H1 (cell line): Measurements from ENCODE around the gene PLEKHA4. TPM values are rescaled to one million over a fixed set of nuclear protein-coding genes. Genes with fewer than 3 reads are reported as not detected.

Source experiments
- CTCF ChIA-PET: fragments of 300-600 bp; sonication (Branson Sonifier 250); formaldehyde crosslinking; loops from one replicate; lab custom pipeline; 2021; ENCODE audit not compliant: partially characterized antibody; lab: Charles Lee
- POLR2A ChIA-PET: fragments of 300-600 bp; sonication (Branson Sonifier 250); formaldehyde crosslinking; loops from one replicate; lab custom pipeline; 2021; ENCODE audit warnings: inconsistent platforms; ENCODE audit not compliant: partially characterized antibody; lab: Charles Lee
- DNase-seq, 2 experiments: peaks; one replicate each; pipeline versions ENCODE4 v3.0.0 to v3.0.0-alpha.2; 2010 to 2022; ENCODE audit warnings: low spot score in 2 of 2, low read depth in 1 of 2, mixed read lengths in 1 of 2
- FAIRE-seq: peaks from 2 replicates; lab custom pipeline; 2011; peaks lifted over from hg19 to GRCh38; lab: Jason Lieb, UNC
- H2AFZ ChIP-seq: 2 replicates; pipeline ENCODE4 v1.8.1; 2012; ENCODE audit warnings: low read length, inconsistent platforms
- H2AK5ac ChIP-seq: 2 replicates; pipeline ENCODE4 v1.6.1; 2013; ENCODE audit warnings: low read depth, low read length
- H2BK120ac ChIP-seq: replicated peaks from 2 replicates; pipeline ENCODE3; 2013; ENCODE audit warnings: low read depth, low read length, inconsistent platforms
- H2BK12ac ChIP-seq: 2 replicates; pipeline ENCODE4 v1.6.1; 2013; ENCODE audit warnings: low read depth, low read length
- H2BK15ac ChIP-seq: 2 replicates; pipeline ENCODE4 v1.6.1; 2013; ENCODE audit warnings: low read length
- H2BK20ac ChIP-seq: 2 replicates; pipeline ENCODE4 v1.6.1; 2013; ENCODE audit warnings: low read length
- H2BK5ac ChIP-seq: 2 replicates; pipeline ENCODE4 v1.6.1; 2013; ENCODE audit warnings: low read depth, low read length
- H3K14ac ChIP-seq: 2 replicates; pipeline ENCODE4 v1.6.1; 2013; ENCODE audit warnings: inconsistent platforms; ENCODE audit not compliant: insufficient read length
- H3K18ac ChIP-seq: 2 replicates; pipeline ENCODE4 v1.6.1; 2013; ENCODE audit warnings: low read length; ENCODE audit errors: extremely low read depth
- H3K23ac ChIP-seq: 2 replicates; pipeline ENCODE4 v1.6.1; 2013; ENCODE audit warnings: inconsistent platforms; ENCODE audit not compliant: insufficient read length
- H3K23me2 ChIP-seq: 2 replicates; pipeline ENCODE4 v1.6.1; 2013; ENCODE audit warnings: low read depth, low read length
- H3K27ac ChIP-seq: 2 replicates; pipeline ENCODE4 v1.6.1; 2011; ENCODE audit warnings: low read depth, low read length, inconsistent platforms
- H3K27me3 ChIP-seq, 4 experiments: replicated peaks in 1 of 4; 1 replicate in 1 of 4; 2 replicates in 3 of 4; pipeline versions ENCODE4 v1.6.1 to v1.8.1; 2011 to 2013; ENCODE audit warnings: low read length in 3 of 4, mild to moderate bottlenecking in 3 of 4, inconsistent platforms in 2 of 4, mixed read lengths in 2 of 4, moderate library complexity in 1 of 4; ENCODE audit not compliant: control insufficient read depth in 3 of 4, insufficient read depth in 3 of 4; ENCODE audit errors: extremely low read depth in 1 of 4
- H3K36me3 ChIP-seq, 4 experiments: 2 replicates each; pipeline versions ENCODE4 v1.6.1 to v1.8.1; 2011 to 2013; ENCODE audit warnings: mild to moderate bottlenecking in 4 of 4, low read length in 3 of 4, moderate library complexity in 2 of 4, control low read depth in 1 of 4, inconsistent platforms in 1 of 4; ENCODE audit not compliant: insufficient read depth in 4 of 4, control insufficient read depth in 2 of 4
- H3K4ac ChIP-seq: replicated peaks from 2 replicates; pipeline ENCODE3; 2013; ENCODE audit warnings: low read length, low read depth, mixed read lengths, inconsistent platforms; ENCODE audit not compliant: insufficient read length
- H3K4me1 ChIP-seq, 4 experiments: replicated peaks in 1 of 4; 1 replicate in 1 of 4; 2 replicates in 3 of 4; pipeline versions ENCODE4 v1.6.1 to v1.8.1; 2011 to 2013; ENCODE audit warnings: low read length in 3 of 4, inconsistent platforms in 2 of 4, mixed read lengths in 1 of 4; ENCODE audit not compliant: insufficient read depth in 4 of 4, control insufficient read depth in 3 of 4
- H3K4me2 ChIP-seq, 2 experiments: 2 replicates each; pipeline versions ENCODE4 v1.6.1 to v1.8.1; 2011 to 2013; ENCODE audit warnings: low read depth in 2 of 2, low read length in 2 of 2, control low read depth in 1 of 2, inconsistent platforms in 1 of 2, mild to moderate bottlenecking in 1 of 2; ENCODE audit not compliant: insufficient read depth in 1 of 2
- H3K4me3 ChIP-seq, 4 experiments: fragments of 200-600, 300-600 bp in 1 of 4; sonication (generic), shearing (Covaris generic), sonication (Bioruptor Twin) in 1 of 4; 2 replicates each; pipeline versions ENCODE4 v1.5.1 to v1.8.1; 2011 to 2016; ENCODE audit warnings: low read length in 4 of 4, low read depth in 3 of 4, control low read depth in 2 of 4, inconsistent platforms in 2 of 4, mild to moderate bottlenecking in 2 of 4, mixed read lengths in 1 of 4, moderate library complexity in 1 of 4; ENCODE audit not compliant: insufficient read depth in 2 of 4; ENCODE audit errors: extremely low read depth in 1 of 4
- H3K56ac ChIP-seq: replicated peaks from 2 replicates; pipeline ENCODE3; 2013; ENCODE audit warnings: low read depth, mild to moderate bottlenecking, mixed read lengths, low read length, inconsistent platforms; ENCODE audit not compliant: insufficient read length
- H3K79me1 ChIP-seq: 2 replicates; pipeline ENCODE4 v1.6.1; 2013; ENCODE audit warnings: low read depth, low read length, control low read depth
- H3K79me2 ChIP-seq, 2 experiments: 2 replicates each; pipeline versions ENCODE4 v1.6.1 to v1.8.1; 2012 to 2013; ENCODE audit warnings: low read length in 2 of 2, mild to moderate bottlenecking in 2 of 2, inconsistent platforms in 1 of 2; ENCODE audit not compliant: insufficient read depth in 2 of 2, control insufficient read depth in 1 of 2
- H3K9ac ChIP-seq, 4 experiments: replicated peaks in 1 of 4; 1 replicate in 1 of 4; 2 replicates in 3 of 4; pipeline versions ENCODE4 v1.6.1 to v1.8.1; 2011 to 2013; ENCODE audit warnings: low read depth in 3 of 4, low read length in 3 of 4, control low read depth in 2 of 4, mild to moderate bottlenecking in 2 of 4, moderate library complexity in 2 of 4, inconsistent platforms in 1 of 4; ENCODE audit errors: extremely low read depth in 1 of 4
- H3K9me3 ChIP-seq, 2 experiments: 2 replicates each; pipeline versions ENCODE4 v1.6.1 to v1.8.1; 2012 to 2013; ENCODE audit warnings: mild to moderate bottlenecking in 2 of 2, moderate library complexity in 2 of 2, control low read depth in 1 of 2, inconsistent platforms in 1 of 2, low read depth in 1 of 2, low read length in 1 of 2, mixed read lengths in 1 of 2; ENCODE audit not compliant: insufficient read depth in 2 of 2
- H4K20me1 ChIP-seq, 2 experiments: replicated peaks in 1 of 2; 2 replicates each; pipeline versions ENCODE3 to v1.8.1; 2011 to 2013; ENCODE audit warnings: inconsistent platforms in 2 of 2, low read length in 2 of 2, mild to moderate bottlenecking in 1 of 2; ENCODE audit not compliant: insufficient read depth in 2 of 2, control insufficient read depth in 1 of 2
- H4K5ac ChIP-seq: 2 replicates; pipeline ENCODE4 v1.6.1; 2013; ENCODE audit warnings: low read length, low read depth, mixed read lengths, inconsistent platforms; ENCODE audit not compliant: insufficient read length
- H4K8ac ChIP-seq: 2 replicates; pipeline ENCODE4 v1.8.0; 2013; ENCODE audit warnings: mild to moderate bottlenecking, moderate library complexity, low read length, inconsistent platforms; ENCODE audit not compliant: insufficient read depth; ENCODE audit errors: extremely low read depth
- H4K91ac ChIP-seq: replicated peaks from 2 replicates; pipeline ENCODE3; 2013; ENCODE audit warnings: low read length, mixed read lengths, inconsistent platforms; ENCODE audit not compliant: insufficient read length
- ASH2L ChIP-seq: fragments of 200-600, 300-600 bp; sonication (generic); IDR thresholded peaks from one replicate; pipeline ENCODE4 v1.7.1; 2017; ENCODE audit warnings: low read length
- CREB1 ChIP-seq: IDR thresholded peaks from 2 replicates; pipeline ENCODE4 v1.6.1; 2012; ENCODE audit warnings: inconsistent platforms
- KDM5A ChIP-seq: fragments of 200-600 bp; IDR thresholded peaks from 2 replicates; pipeline ENCODE4 v1.7.1; 2012; ENCODE audit warnings: mild to moderate bottlenecking, low read length, inconsistent platforms, mixed read lengths
- POLR2A ChIP-seq, 2 experiments: IDR thresholded peaks; 1 replicate in 1 of 2; 2 replicates in 1 of 2; pipeline ENCODE4 v1.6.1; 2011; ENCODE audit warnings: low read depth in 2 of 2, low read length in 2 of 2, mild to moderate bottlenecking in 2 of 2; ENCODE audit errors: control extremely low read depth in 1 of 2
- POLR2AphosphoS5 ChIP-seq: IDR thresholded peaks from 2 replicates; pipeline ENCODE4 v1.6.1; 2011; ENCODE audit warnings: low read depth, low read length
- SP1 ChIP-seq: IDR thresholded peaks from 2 replicates; pipeline ENCODE4 v1.6.1; 2011; ENCODE audit warnings: low read depth, low read length
- SUZ12 ChIP-seq: fragments of 200-600 bp; sonication (generic); IDR thresholded peaks from 2 replicates; pipeline ENCODE4 v1.6.1; 2012; ENCODE audit warnings: mild to moderate bottlenecking, inconsistent platforms, low read length, moderate library complexity, mixed read lengths
- TBP ChIP-seq: IDR thresholded peaks from 2 replicates; pipeline ENCODE4 v1.6.1; 2011; ENCODE audit warnings: low read depth, low read length, improper control_type of control experiment
- WGBS, 2 experiments: shearing (Covaris generic) in 1 of 2; methylation state at CpG; one replicate each; pipeline versions ENCODE4 v1.1.6 to v1.1.7; 2013 to 2015; ENCODE audit warnings: low lambda C conversion rate in 2 of 2, mixed read lengths in 2 of 2, inconsistent platforms in 1 of 2, low coverage in 1 of 2, missing lambda C conversion rate in 1 of 2; ENCODE audit not compliant: insufficient replicate concordance in 2 of 2, insufficient coverage in 1 of 2, insufficient read length in 1 of 2; ENCODE audit errors: extremely low coverage in 1 of 2, missing lambda C conversion rate in 1 of 2; 5-methylcytosine and 5-hydroxymethylcytosine counted together
- polyA plus RNA-seq, 7 experiments: library from polyadenylated mRNA; depleted of rRNA in 3 of 7; stranded (reverse) in 5 of 7; unstranded in 2 of 7; fragments of >200 nt in 5 of 7; fragments of 200-250 nt in 2 of 7; gene quantifications; 1 replicate in 5 of 7; 2 replicates in 1 of 7; 4 replicates in 1 of 7; pipeline versions ENCODE4 v1.2.1 to v1.2.3, GENCODE V29; 2011 to 2013; ENCODE audit warnings: missing spikeins in 2 of 7, mixed read lengths in 2 of 7
- total RNA-seq: library from RNA; stranded (reverse); fragmentation: NEBNext Ultra II Directional; extraction: Animal tissue kit (Norgen Biotek cat#: 25700); gene quantifications from 2 replicates; pipeline ENCODE4 v1.2.1, GENCODE V29; 2021
- TF ChIP-seq, protein P1 (sequence below): IDR thresholded peaks from 2 replicates; pipeline ENCODE4 v1.6.1; 2012; ENCODE audit warnings: low read length, inconsistent platforms
- TF ChIP-seq, protein P2 (sequence below), 3 experiments: IDR thresholded peaks; 1 replicate in 2 of 3; 2 replicates in 1 of 3; pipeline versions ENCODE4 v1.5.1 to v1.6.1; 2011; ENCODE audit warnings: low read length in 3 of 3, mild to moderate bottlenecking in 3 of 3, inconsistent platforms in 2 of 3, low read depth in 1 of 3, moderate library complexity in 1 of 3; ENCODE audit not compliant: insufficient read depth in 1 of 3; ENCODE audit errors: control extremely low read depth in 1 of 3

PLEKHA4 gene
- total and polyA plus RNA-seq, 2 of the 8 experiments (the other 6 are each of a cell fraction or from before 2014, with no cell fraction given) = 8.2 to 18.0 TPM

DNA sequence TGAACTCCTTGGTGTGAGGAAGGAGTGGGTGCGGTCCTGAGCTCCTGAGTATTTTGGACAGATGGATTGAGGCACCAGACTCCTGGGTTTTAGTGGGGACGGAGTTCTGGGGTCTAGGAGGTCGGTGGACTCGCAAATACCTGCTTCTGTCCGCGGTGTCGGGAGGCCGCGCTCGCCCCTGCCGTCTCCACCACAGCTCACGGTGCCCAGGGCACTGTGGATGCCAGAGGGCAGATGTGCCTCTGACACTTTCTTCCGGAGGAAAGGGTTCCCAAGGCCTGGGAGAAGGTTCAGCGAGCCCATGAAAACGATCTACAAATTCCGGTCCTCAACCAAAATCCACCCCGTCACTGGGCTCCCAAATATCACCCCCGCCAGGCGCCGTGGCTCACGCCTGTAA, 26.8 kb upstream of the PLEKHA4 start:
- H2BK12ac ChIP-seq = 0 out of 2 replicates have a peak overlapping the region, but pooled peaks have one; percentile 60
- no peak overlapping the region for H2BK5ac ChIP-seq
- no peak overlapping the region for H2BK120ac ChIP-seq
- peak overlapping the region; percentile 11; the same call in 1 of the 2 replicates for H4K8ac ChIP-seq
- H3K79me1 ChIP-seq = no peaks in the 10 kb centered on the region
- no peaks in the 10 kb centered on the region for H3K27me3 ChIP-seq
- H3K36me3 ChIP-seq = no peaks in the 10 kb centered on the region
- H2AFZ ChIP-seq = no peak overlapping the region
- FAIRE-seq (no peak), DNase-seq (no peak)
- H2AK5ac ChIP-seq = no peak overlapping the region
- no peaks in the 10 kb centered on the region for H3K9me3 ChIP-seq
- no peak overlapping the region; the same call in 1 of the 2 replicates for H3K18ac ChIP-seq
- H3K27ac ChIP-seq = no peak overlapping the region
- no peak overlapping the region for H4K91ac ChIP-seq
- H4K20me1 ChIP-seq = peaks cover 0 to 1% of the 10 kb centered on the region in 2 experiments
- peaks cover 0 to 4% (median 0%) of the 10 kb centered on the region in 4 experiments; a peak in 2 of 7 replicates for H3K4me1 ChIP-seq
- peaks cover 3% of the 10 kb centered on the region; the same call in 1 of the 2 replicates for H3K23me2 ChIP-seq
- H3K23ac ChIP-seq = no peak overlapping the region
- peak overlapping the region; percentile 29; the same call in 1 of the 2 replicates for H2BK15ac ChIP-seq
- no peak overlapping the region for H3K56ac ChIP-seq
- H3K4me2 ChIP-seq = peak overlapping the region; percentile 59 to 70; a peak in 1 of 4 replicates
- WGBS, 2 experiments = 82% methylated on average over 20 of the region's 21 CpGs; no CpG with 5 or more reads in 1 of the 2 experiments
- ChIA-PET POLR2A (interaction anchor here (1.5 to 5.8 kb wide), 6 partner anchors 10 to 99 kb away, joined by 3 to 75 read pairs (median 8); partner anchors contain the start of genes FTL, PPP1R15A and RUVBL2), CTCF (interaction anchor here (0.6 to 1.4 kb wide), 8 partner anchors 10 to 100 kb away, joined by 3 to 4 read pairs (median 3); no protein-coding TSS in a partner anchor)
- no peak overlapping the region for H3K4ac ChIP-seq
- H3K14ac ChIP-seq = no peak overlapping the region
- peak overlapping the region in 1 of 4 experiments; percentile 69; a peak in 2 of 8 replicates for H3K4me3 ChIP-seq
- no peaks in the 10 kb centered on the region for H3K79me2 ChIP-seq
- H4K5ac ChIP-seq = no peak overlapping the region
- H3K9ac ChIP-seq = no peak overlapping the region
- no peak overlapping the region for H2BK20ac ChIP-seq
- no peak for TF ChIP-seq POLR2A (IDR thresholded peaks at IDR 0.05; ENCODE audit: control extremely low read depth in 1 of 2, low read depth in 2 of 2, low read length in 2 of 2)
- TF ChIP-seq SP1 = no peak
- TF ChIP-seq, protein P1, sequence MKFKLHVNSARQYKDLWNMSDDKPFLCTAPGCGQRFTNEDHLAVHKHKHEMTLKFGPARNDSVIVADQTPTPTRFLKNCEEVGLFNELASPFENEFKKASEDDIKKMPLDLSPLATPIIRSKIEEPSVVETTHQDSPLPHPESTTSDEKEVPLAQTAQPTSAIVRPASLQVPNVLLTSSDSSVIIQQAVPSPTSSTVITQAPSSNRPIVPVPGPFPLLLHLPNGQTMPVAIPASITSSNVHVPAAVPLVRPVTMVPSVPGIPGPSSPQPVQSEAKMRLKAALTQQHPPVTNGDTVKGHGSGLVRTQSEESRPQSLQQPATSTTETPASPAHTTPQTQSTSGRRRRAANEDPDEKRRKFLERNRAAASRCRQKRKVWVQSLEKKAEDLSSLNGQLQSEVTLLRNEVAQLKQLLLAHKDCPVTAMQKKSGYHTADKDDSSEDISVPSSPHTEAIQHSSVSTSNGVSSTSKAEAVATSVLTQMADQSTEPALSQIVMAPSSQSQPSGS = no peak
- no peak for TF ChIP-seq TBP
- TF ChIP-seq KDM5A = no peak
- TF ChIP-seq, protein P2, sequence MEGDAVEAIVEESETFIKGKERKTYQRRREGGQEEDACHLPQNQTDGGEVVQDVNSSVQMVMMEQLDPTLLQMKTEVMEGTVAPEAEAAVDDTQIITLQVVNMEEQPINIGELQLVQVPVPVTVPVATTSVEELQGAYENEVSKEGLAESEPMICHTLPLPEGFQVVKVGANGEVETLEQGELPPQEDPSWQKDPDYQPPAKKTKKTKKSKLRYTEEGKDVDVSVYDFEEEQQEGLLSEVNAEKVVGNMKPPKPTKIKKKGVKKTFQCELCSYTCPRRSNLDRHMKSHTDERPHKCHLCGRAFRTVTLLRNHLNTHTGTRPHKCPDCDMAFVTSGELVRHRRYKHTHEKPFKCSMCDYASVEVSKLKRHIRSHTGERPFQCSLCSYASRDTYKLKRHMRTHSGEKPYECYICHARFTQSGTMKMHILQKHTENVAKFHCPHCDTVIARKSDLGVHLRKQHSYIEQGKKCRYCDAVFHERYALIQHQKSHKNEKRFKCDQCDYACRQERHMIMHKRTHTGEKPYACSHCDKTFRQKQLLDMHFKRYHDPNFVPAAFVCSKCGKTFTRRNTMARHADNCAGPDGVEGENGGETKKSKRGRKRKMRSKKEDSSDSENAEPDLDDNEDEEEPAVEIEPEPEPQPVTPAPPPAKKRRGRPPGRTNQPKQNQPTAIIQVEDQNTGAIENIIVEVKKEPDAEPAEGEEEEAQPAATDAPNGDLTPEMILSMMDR (IDR thresholded peaks at IDR 0.05; ENCODE audit: control extremely low read depth in 1 of 3, insufficient read depth in 1 of 3, low read depth in 1 of 3, low read length in 3 of 3) = no peak
- no peak for TF ChIP-seq ASH2L
- no peak for TF ChIP-seq CREB1
- TF ChIP-seq SUZ12 = no peak
- no peak for TF ChIP-seq POLR2AphosphoS5
